Liver (tissue), 9 donors: ENCODE measurements around the gene COMTD1. TPM values are rescaled to one million over a fixed set of nuclear protein-coding genes. Genes with fewer than 3 reads are reported as not detected.

ENCODE experiments used
- DNase-seq: peaks from one replicate; pipeline ENCODE4 v3.0.0-alpha.2; 2017; ENCODE audit warnings: low spot score
- H3K27ac ChIP-seq, 2 donors: one replicate each; pipeline ENCODE4 v1.7.0; 2013; ENCODE audit warnings: inconsistent platforms in 2 of 2, low read length in 2 of 2, control low read depth in 1 of 2, low read depth in 1 of 2, mild to moderate bottlenecking in 1 of 2
- H3K27me3 ChIP-seq, 4 donors: one replicate each; pipeline versions ENCODE4 v1.6.1 to v1.7.0; 2013; ENCODE audit warnings: low read length in 3 of 4, inconsistent platforms in 1 of 4, mild to moderate bottlenecking in 1 of 4, moderate library complexity in 1 of 4; ENCODE audit not compliant: control insufficient read depth in 4 of 4, insufficient read depth in 4 of 4
- H3K36me3 ChIP-seq, 4 donors: one replicate each; pipeline versions ENCODE4 v1.6.1 to v1.7.0; 2013; ENCODE audit warnings: low read length in 3 of 4, mild to moderate bottlenecking in 3 of 4, low read depth in 1 of 4, moderate library complexity in 1 of 4; ENCODE audit not compliant: control insufficient read depth in 4 of 4, insufficient read depth in 3 of 4
- H3K4me1 ChIP-seq, 4 donors: one replicate each; pipeline versions ENCODE4 v1.6.1 to v1.7.0; 2013; ENCODE audit warnings: low read length in 3 of 4, mild to moderate bottlenecking in 3 of 4, moderate library complexity in 1 of 4; ENCODE audit not compliant: control insufficient read depth in 4 of 4, insufficient read depth in 4 of 4
- H3K4me3 ChIP-seq, 3 donors: one replicate each; pipeline versions ENCODE4 v1.6.1 to v1.7.0; 2013; ENCODE audit warnings: low read length in 3 of 3, control low read depth in 1 of 3, low read depth in 1 of 3, mild to moderate bottlenecking in 1 of 3
- H3K9ac ChIP-seq, 2 donors: one replicate each; pipeline ENCODE4 v1.7.0; 2013; ENCODE audit warnings: low read length in 2 of 2, mild to moderate bottlenecking in 2 of 2, moderate library complexity in 2 of 2, control low read depth in 1 of 2, low read depth in 1 of 2
- H3K9me3 ChIP-seq, 4 donors: one replicate each; pipeline versions ENCODE4 v1.6.1 to v1.7.0; 2013; ENCODE audit warnings: low read length in 3 of 4; ENCODE audit not compliant: control insufficient read depth in 4 of 4
- EGR1 ChIP-seq, 2 donors: IDR thresholded peaks; 2 replicates each; pipeline ENCODE4 v1.6.1; 2016 to 2018; ENCODE audit warnings: antibody characterized with exemption in 2 of 2, low read depth in 2 of 2
- GABPA ChIP-seq, 2 donors: IDR thresholded peaks in 1 of 2; conservative IDR thresholded peaks in 1 of 2; 2 replicates each; pipeline ENCODE4 v1.6.1; 2016; ENCODE audit warnings: antibody characterized with exemption in 2 of 2, mild to moderate bottlenecking in 1 of 2, moderate library complexity in 1 of 2
- HNF4A ChIP-seq, 2 donors: conservative IDR thresholded peaks; 2 replicates each; pipeline ENCODE4 v1.6.1; 2016; ENCODE audit warnings: antibody characterized with exemption in 2 of 2, mild to moderate bottlenecking in 2 of 2
- HNF4G ChIP-seq: IDR thresholded peaks from 2 replicates; pipeline ENCODE4 v1.6.1; 2016; ENCODE audit warnings: antibody characterized with exemption
- NR2F2 ChIP-seq: IDR thresholded peaks from 2 replicates; pipeline ENCODE4 v1.6.1; 2016; ENCODE audit warnings: antibody characterized with exemption
- RAD21 ChIP-seq, 2 donors: IDR thresholded peaks; 2 replicates each; pipeline ENCODE4 v1.6.1; 2016; ENCODE audit warnings: antibody characterized with exemption in 2 of 2, mild to moderate bottlenecking in 2 of 2
- RXRA ChIP-seq, 2 donors: IDR thresholded peaks; 2 replicates each; pipeline ENCODE4 v1.6.1; 2017 to 2018; ENCODE audit warnings: antibody characterized with exemption in 2 of 2, mild to moderate bottlenecking in 1 of 2
- SP1 ChIP-seq: IDR thresholded peaks from 2 replicates; pipeline ENCODE4 v1.6.1; 2018; ENCODE audit warnings: antibody characterized with exemption, mild to moderate bottlenecking
- TAF1 ChIP-seq: conservative IDR thresholded peaks from 2 replicates; pipeline ENCODE4 v1.6.1; 2016; ENCODE audit warnings: antibody characterized with exemption, mild to moderate bottlenecking
- WGBS: extraction: QIAGEN DNeasy Blood & Tissue Kit; methylation state at CpG from one replicate; pipeline ENCODE4 v1.1.7; 2013; 5-methylcytosine and 5-hydroxymethylcytosine counted together
- polyA plus RNA-seq, 2 donors: library from polyadenylated mRNA; stranded (reverse) in 1 of 2; unstranded in 1 of 2; fragments of 200-250 nt in 1 of 2; fragments of >200 nt in 1 of 2; fragmentation: Nextera tagmentation in 1 of 2; extraction: Ambion mirVana in 1 of 2; gene quantifications; one replicate each; pipeline versions ENCODE4 v1.2.1 to v1.2.3, GENCODE V29; 2013 to 2015
- total RNA-seq, 2 donors: library from RNA; depleted of rRNA; stranded (reverse); fragments of >200 nt; gene quantifications; one replicate each; pipeline ENCODE4 v1.2.3, GENCODE V29; 2014
- TF ChIP-seq, protein P1 (sequence below): IDR thresholded peaks from 2 replicates; pipeline ENCODE4 v1.6.1; 2016; ENCODE audit warnings: antibody characterized with exemption
- TF ChIP-seq, protein P2 (sequence below): fragments of 150-350 bp; IDR thresholded peaks from 2 replicates; pipeline ENCODE4 v1.5.1; 2017; ENCODE audit warnings: improper control_type of control experiment, low read depth, low read length; ENCODE audit not compliant: missing input control
- donor health status: healthy.
- donor health status: healthy.
- donor health status: healthy.
- donor health status: healthy.
- donor health status: healthy.

COMTD1 gene
- total and polyA plus RNA-seq, 4 donors, result 6.5 to 44.2 (median 26.5) TPM

DNA sequence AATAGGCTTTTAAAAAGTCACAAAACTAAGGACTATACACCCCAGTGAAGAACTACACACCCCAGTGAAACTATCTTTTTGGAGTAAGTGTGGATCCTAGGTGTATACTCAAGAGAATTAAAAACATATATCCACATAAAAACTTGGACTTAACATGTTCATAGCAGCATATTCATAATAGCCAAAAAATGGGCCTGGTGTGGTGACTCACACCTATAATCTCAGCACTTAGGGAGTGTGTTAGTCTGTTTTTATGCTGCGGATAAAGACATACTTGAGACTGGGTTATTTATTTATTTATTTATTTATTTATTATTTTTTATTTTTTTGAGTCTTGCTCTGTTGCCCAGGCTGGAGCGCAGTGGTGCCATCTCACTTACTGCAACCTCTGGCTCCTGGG is 19.0 kb upstream of the COMTD1 start:
- no peaks in the 10 kb centered on the region for H3K27me3 ChIP-seq
- H3K36me3 ChIP-seq, result no peaks in the 10 kb centered on the region
- no peak overlapping the region for H3K4me3 ChIP-seq
- no peak for DNase-seq
- H3K27ac ChIP-seq, result no peak overlapping the region
- no peaks in the 10 kb centered on the region for H3K4me1 ChIP-seq
- H3K9ac ChIP-seq, result no peak overlapping the region
- over 99% methylated on average over 2 of the region's 2 CpGs for WGBS
- peaks cover 0 to 8% (median 1%) of the 10 kb centered on the region in 4 donors for H3K9me3 ChIP-seq
- TF ChIP-seq TAF1, result no peak
- TF ChIP-seq RAD21 (IDR thresholded peaks at IDR 0.05), result no peak

GRCh38 chr10:75253281-75254220 is 17.8 kb upstream of the COMTD1 start:
- Histone ChIP-seq H3K9me3 (peaks cover 0 to 8% (median 1%) of the 10 kb centered on the region in 4 donors), H3K4me3 (no peak overlapping the region), H3K27ac (no peak overlapping the region), H3K27me3 (no peaks in the 10 kb centered on the region), H3K9ac (no peak overlapping the region), H3K36me3 (no peaks in the 10 kb centered on the region), H3K4me1 (no peaks in the 10 kb centered on the region)
- no peak for DNase-seq
- TF ChIP-seq EGR1 (IDR thresholded peaks at IDR 0.05; ENCODE audit: low read depth in 2 of 2) (no peak), HNF4G (no peak), HNF4A (conservative IDR thresholded peaks at IDR 0.05) (no peak), RXRA (IDR thresholded peaks at IDR 0.05) (no peak), RAD21 (IDR thresholded peaks at IDR 0.05) (no peak), GABPA (IDR thresholded peaks at IDR 0.05 in 1 of 2, conservative IDR thresholded peaks at IDR 0.05 in 1 of 2) (no peak), NR2F2 (no peak)
- TF ChIP-seq, protein P1, sequence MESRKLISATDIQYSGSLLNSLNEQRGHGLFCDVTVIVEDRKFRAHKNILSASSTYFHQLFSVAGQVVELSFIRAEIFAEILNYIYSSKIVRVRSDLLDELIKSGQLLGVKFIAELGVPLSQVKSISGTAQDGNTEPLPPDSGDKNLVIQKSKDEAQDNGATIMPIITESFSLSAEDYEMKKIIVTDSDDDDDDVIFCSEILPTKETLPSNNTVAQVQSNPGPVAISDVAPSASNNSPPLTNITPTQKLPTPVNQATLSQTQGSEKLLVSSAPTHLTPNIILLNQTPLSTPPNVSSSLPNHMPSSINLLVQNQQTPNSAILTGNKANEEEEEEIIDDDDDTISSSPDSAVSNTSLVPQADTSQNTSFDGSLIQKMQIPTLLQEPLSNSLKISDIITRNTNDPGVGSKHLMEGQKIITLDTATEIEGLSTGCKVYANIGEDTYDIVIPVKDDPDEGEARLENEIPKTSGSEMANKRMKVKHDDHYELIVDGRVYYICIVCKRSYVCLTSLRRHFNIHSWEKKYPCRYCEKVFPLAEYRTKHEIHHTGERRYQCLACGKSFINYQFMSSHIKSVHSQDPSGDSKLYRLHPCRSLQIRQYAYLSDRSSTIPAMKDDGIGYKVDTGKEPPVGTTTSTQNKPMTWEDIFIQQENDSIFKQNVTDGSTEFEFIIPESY, result no peak
- 98% methylated on average over 1 of the region's 1 CpG for WGBS

- peaks cover 2 to 11% (median 4%) of the 10 kb centered on the region in 4 donors for H3K4me1 ChIP-seq
- peaks cover 0 to 8% (median 1%) of the 10 kb centered on the region in 4 donors for H3K9me3 ChIP-seq
- 96% methylated on average over 3 of the region's 3 CpGs for WGBS
- DNase-seq, result no peak
- no peak for TF ChIP-seq SP1
- no peak for TF ChIP-seq TAF1
- no peak for TF ChIP-seq RAD21 (IDR thresholded peaks at IDR 0.05)
- TF ChIP-seq, protein P2, sequence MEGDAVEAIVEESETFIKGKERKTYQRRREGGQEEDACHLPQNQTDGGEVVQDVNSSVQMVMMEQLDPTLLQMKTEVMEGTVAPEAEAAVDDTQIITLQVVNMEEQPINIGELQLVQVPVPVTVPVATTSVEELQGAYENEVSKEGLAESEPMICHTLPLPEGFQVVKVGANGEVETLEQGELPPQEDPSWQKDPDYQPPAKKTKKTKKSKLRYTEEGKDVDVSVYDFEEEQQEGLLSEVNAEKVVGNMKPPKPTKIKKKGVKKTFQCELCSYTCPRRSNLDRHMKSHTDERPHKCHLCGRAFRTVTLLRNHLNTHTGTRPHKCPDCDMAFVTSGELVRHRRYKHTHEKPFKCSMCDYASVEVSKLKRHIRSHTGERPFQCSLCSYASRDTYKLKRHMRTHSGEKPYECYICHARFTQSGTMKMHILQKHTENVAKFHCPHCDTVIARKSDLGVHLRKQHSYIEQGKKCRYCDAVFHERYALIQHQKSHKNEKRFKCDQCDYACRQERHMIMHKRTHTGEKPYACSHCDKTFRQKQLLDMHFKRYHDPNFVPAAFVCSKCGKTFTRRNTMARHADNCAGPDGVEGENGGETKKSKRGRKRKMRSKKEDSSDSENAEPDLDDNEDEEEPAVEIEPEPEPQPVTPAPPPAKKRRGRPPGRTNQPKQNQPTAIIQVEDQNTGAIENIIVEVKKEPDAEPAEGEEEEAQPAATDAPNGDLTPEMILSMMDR, result no peak
- no peak overlapping the region for H3K9ac ChIP-seq
- no peaks in the 10 kb centered on the region for H3K36me3 ChIP-seq
- H3K27ac ChIP-seq, result no peak overlapping the region
- no peak overlapping the region for H3K4me3 ChIP-seq
- no peaks in the 10 kb centered on the region for H3K27me3 ChIP-seq
Measured at GRCh38 chr10:75250934-75251333, 15.2 kb upstream of the COMTD1 start.
